Measurements from ENCODE around the gene SIRT1.
"Not testable (repeated sequence)": the region's sequence is repeated elsewhere in the genome, so short reads cannot be mapped to it uniquely, and the experiment has no call there.

SIRT1 gene

GRCh38 chr10:67877421-67877820 lies 7.0 kb upstream of the SIRT1 start:
- DNase-seq, result not testable (repeated sequence)

- no peak for DNase-seq
Observed at GRCh38 chr10:67878133-67878532, 6.3 kb upstream of the SIRT1 start.

- DNase-seq, result no peak
Observed at GRCh38 chr10:67883710-67884312, 645 bp upstream of the SIRT1 start.

- peak; percentile 64 to 69 for DNase-seq
Observed at GRCh38 chr10:67884842-67885670, 600 bp downstream of the SIRT1 start.

- no peak for DNase-seq
Observed at GRCh38 chr10:67893637-67894036, 9.2 kb downstream of the SIRT1 start.

GRCh38 chr10:67903581-67903980 lies 19.1 kb downstream of the SIRT1 start:
- DNase-seq, result no peak

- DNase-seq, result no peak
Observed at GRCh38 chr10:67912331-67912946, 28.0 kb downstream of the SIRT1 start.

GRCh38 chr10:67914777-67915340 lies 30.4 kb downstream of the SIRT1 start:
- no peak for DNase-seq

GRCh38 chr10:67917169-67917568 lies 32.7 kb downstream of the SIRT1 start:
- DNase-seq, result no peak

- DNase-seq, result no peak
Observed at GRCh38 chr10:67917679-67918078, 33.2 kb downstream of the SIRT1 start.

- no peak for DNase-seq
Observed at GRCh38 chr10:67921065-67921464, 36.6 kb downstream of the SIRT1 start.

- no peak for DNase-seq
Observed at GRCh38 chr10:67923551-67923950, 39.1 kb downstream of the SIRT1 start.

- DNase-seq, result no peak
Observed at GRCh38 chr10:67924136-67924535, 39.7 kb downstream of the SIRT1 start.

GRCh38 chr10:67925449-67926005 lies 41.1 kb downstream of the SIRT1 start:
- DNase-seq, result no peak

- DNase-seq, result no peak
Observed at GRCh38 chr10:67926951-67927350, 42.5 kb downstream of the SIRT1 start.

GRCh38 chr10:67933199-67933598 lies 48.7 kb downstream of the SIRT1 start:
- no peak for DNase-seq

- no peak for DNase-seq
Observed at GRCh38 chr10:67934336-67934735, 49.9 kb downstream of the SIRT1 start.

- DNase-seq, result no peak
Observed at GRCh38 chr10:67935223-67935622, 50.8 kb downstream of the SIRT1 start.

GRCh38 chr10:67936416-67936815 lies 52.0 kb downstream of the SIRT1 start:
- DNase-seq, result no peak

GRCh38 chr10:67943917-67944316 lies 59.5 kb downstream of the SIRT1 start:
- no peak for DNase-seq

GRCh38 chr10:67955614-67956013 lies 71.2 kb downstream of the SIRT1 start:
- no peak for DNase-seq

GRCh38 chr10:67959839-67960476 lies 75.5 kb downstream of the SIRT1 start:
- no peak for DNase-seq

GRCh38 chr10:67965456-67965855 lies 81.0 kb downstream of the SIRT1 start:
- DNase-seq, result no peak
